Caki2 (cell line): Measurements from ENCODE around the gene UBR1. TPM values are rescaled to one million over a fixed set of nuclear protein-coding genes. Genes with fewer than 3 reads are reported as not detected.
"Not testable (repeated sequence)": the region's sequence is repeated elsewhere in the genome, so short reads cannot be mapped to it uniquely, and the experiment has no call there.

Experiments
- DNase-seq: peaks from one replicate; pipeline ENCODE4 v3.0.0-alpha.2; 2015; ENCODE audit warnings: low read depth
- in situ Hi-C: cut with HindIII; loops from 2 replicates; pipeline ENCODE4 v1.10.0; 2016; ENCODE audit warnings: low sequenced_read_pairs, low pct_unique_long_range_greater_than_20kb, mixed read lengths
- total RNA-seq: library from RNA; depleted of rRNA; stranded (reverse); fragments of >200 nt; shearing (Covaris generic); gene quantifications from 2 replicates; pipeline ENCODE4 v1.2.3, GENCODE V29; 2014; ENCODE audit warnings: low replicate concordance

The UBR1 gene
- total RNA-seq, 1 experiment from 2014 or later: 37.6 TPM

GRCh38 chr15:43082509-43082908 lies 23.3 kb downstream of the UBR1 start:
- DNase-seq: no peak
- in situ Hi-C loops: no loop called here

DNA sequence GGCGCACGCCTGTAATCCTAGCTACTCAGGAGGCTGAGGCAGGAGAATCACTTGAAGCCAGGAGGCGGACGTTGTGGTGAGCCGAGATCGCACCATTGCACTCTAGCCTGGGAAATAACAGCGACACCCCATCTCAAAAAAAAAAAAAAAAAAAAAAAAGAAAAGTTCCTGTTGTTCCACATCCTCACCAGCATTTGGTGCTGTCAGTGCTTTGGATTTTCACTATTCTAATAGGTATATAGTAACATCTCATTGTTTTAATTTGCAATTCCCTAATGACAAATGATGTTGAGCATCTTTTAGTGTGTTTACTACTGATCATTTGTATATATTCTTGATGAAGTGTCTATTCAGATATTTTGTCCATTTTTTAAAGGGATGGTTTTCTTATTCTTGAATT lies 24.6 kb downstream of the UBR1 start:
- no peak for DNase-seq
- in situ Hi-C loops: no loop called here

GRCh38 chr15:43071451-43071850 lies 34.4 kb downstream of the UBR1 start:
- in situ Hi-C loops: no loop called here

DNA sequence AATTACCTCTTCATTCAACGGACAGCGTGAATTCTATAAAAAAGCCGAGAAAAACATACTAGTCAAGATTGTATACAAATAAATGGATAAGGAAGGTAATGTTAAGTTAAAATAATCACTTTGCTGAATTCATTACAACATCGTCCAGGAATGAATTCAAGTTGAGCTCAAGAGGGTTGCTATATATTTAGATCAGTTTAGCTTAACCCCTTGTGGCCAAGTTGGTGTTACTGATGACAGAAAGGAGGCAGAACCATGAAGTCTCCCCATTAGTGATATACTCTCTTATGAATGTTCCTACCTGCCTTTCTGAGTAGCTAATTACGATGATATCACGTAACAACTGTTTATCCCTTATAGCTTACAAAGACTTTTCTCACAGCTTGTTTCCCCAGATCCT lies 34.9 kb downstream of the UBR1 start:
- no peak for DNase-seq
- in situ Hi-C loops: no loop called here

More at GRCh38 chr15:43071451-43071850, 34.4 kb downstream of the UBR1 start:
- no peak for DNase-seq

GRCh38 chr15:43070249-43070648 lies 35.6 kb downstream of the UBR1 start:
- no peak for DNase-seq
- in situ Hi-C loops: no loop called here

- no peak for DNase-seq
- in situ Hi-C loops: no loop called here
Measured at GRCh38 chr15:43067717-43068461, 37.9 kb downstream of the UBR1 start.

GRCh38 chr15:43056696-43057095 lies 49.1 kb downstream of the UBR1 start:
- no peak for DNase-seq
- in situ Hi-C loops: no loop called here

GRCh38 chr15:43052860-43053259 lies 53.0 kb downstream of the UBR1 start:
- in situ Hi-C loops: no loop called here
- DNase-seq: no peak

- no peak for DNase-seq
- in situ Hi-C loops: no loop called here
Measured at GRCh38 chr15:43048935-43049334, 56.9 kb downstream of the UBR1 start.

DNA sequence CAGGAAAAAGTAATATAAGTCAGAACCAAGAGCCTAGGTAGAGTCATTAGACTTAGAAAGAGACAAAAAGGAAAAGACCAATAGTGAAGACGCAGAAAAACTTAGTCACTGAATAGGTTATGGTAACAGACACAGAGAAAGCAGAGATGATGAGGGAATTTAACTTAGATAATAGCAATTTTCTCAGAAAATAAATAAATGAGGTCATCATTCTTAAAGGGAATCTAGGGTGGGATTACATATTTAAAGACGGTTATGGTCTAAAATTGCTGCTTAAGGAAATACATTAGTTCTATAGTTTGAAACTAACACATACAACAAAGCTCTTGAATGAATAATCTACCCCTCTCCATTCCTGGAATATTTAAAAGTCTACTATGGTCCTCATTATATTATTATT lies 59.4 kb downstream of the UBR1 start:
- in situ Hi-C loops: no loop called here
- DNase-seq: no peak

DNA sequence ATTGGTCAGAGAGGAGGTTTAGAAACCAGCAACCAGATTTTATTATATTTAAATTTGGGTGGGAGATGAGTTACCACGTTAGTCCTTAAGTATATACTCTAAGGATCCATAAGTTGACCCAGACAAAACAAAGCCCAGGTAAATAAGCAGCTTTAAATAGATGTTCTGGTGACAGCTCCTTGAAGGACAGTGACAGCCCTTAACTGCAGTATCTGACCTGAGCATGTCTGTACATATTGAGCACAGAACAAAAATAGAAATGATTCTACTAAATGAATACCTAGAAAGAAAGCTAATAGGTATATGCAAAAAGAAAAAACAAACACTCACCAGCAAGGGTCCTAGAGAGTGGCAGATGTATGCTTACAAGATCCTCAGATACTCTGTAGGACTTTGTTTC lies 63.0 kb downstream of the UBR1 start:
- in situ Hi-C loops: no loop called here

GRCh38 chr15:43041085-43041484 lies 64.8 kb downstream of the UBR1 start:
- DNase-seq, in situ Hi-C loops: not testable (repeated sequence)

More for the DNA sequence above, 63.0 kb downstream of the UBR1 start:
- DNase-seq: no peak

- DNase-seq, in situ Hi-C loops: not testable (repeated sequence)
Measured at GRCh38 chr15:43035240-43035639, 70.6 kb downstream of the UBR1 start.

GRCh38 chr15:43029476-43029875 lies 76.4 kb downstream of the UBR1 start:
- DNase-seq: no peak
- in situ Hi-C loops: no loop called here

DNA sequence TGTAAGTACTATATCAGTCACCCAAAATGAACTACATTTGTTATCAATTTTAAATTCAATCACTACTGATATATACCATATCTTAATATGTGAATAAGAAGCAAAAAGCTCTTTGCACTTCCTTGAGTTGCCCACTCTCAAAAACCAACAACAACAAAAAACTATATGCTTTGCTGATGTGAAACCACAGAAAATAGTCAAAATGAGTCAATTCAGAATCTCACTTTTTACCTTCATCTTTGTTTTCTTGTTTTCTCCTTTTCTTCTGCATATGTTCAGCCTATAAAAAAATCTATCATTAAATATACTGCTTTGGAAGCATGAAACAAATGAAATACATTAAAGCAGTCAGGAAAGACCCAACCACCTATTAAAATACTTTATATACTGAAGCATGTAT lies 80.7 kb downstream of the UBR1 start:
- DNase-seq: no peak
- in situ Hi-C loops: no loop called here

- in situ Hi-C loops, DNase-seq: not testable (repeated sequence)
Measured at GRCh38 chr15:43014671-43015070, 91.2 kb downstream of the UBR1 start.

GRCh38 chr15:43009206-43009605 lies 96.6 kb downstream of the UBR1 start:
- in situ Hi-C loops: no loop called here
- no peak for DNase-seq

DNA sequence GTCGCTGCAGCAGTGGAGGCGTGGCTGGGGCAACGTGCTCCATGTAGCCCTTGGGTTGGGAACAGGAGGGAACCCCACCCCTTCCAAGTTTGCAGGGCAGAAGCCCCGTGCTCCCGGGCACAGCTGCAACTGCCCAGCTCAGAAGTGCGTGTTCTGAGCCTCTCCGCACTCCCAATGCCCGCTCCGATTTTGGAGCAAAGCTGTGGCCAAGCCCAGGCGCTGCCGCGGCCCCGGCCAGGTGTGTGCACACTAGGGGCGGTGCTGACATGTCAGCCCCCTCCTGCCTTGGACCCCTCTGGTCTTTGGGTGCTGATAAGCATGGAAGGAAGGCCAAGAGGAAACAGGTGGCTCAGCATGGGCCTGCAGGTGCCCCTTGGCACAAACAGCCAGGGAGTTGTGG lies 97.7 kb downstream of the UBR1 start:
- no peak for DNase-seq

GRCh38 chr15:43007551-43007950 lies 98.3 kb downstream of the UBR1 start:
- DNase-seq: no peak
- in situ Hi-C loops: no loop called here

More for the DNA sequence above, 97.7 kb downstream of the UBR1 start:
- in situ Hi-C loops: no loop called here

DNA sequence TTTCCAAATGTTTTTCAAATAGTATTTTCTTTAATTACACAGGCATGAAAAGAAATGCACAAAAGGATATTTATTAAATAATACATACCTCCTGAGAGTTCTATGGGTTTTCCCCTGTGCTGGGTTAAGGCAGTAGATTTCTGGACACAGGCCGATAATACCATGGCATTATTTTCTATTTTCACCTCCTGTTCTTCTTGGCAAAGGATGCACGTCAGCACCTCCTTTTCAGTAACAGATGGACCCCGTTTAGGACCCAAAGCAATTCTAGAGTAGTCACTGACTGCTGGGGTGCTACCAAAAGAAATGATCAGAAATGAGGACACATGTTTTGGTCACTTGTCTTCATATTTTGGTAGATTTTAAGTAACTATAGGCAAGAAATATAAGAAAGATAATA lies 98.8 kb downstream of the UBR1 start:
- no peak for DNase-seq

More for the DNA sequence above, 98.8 kb downstream of the UBR1 start:
- in situ Hi-C loops: no loop called here
